NCI-H524 (cell line): ENCODE measurements around the gene AGAP3.

ENCODE experiments used
- DNase-seq, 2 experiments: peaks; one replicate each; lab custom pipeline; 2025; lab: John Stamatoyannopoulos, UW

Gene AGAP3

DNA sequence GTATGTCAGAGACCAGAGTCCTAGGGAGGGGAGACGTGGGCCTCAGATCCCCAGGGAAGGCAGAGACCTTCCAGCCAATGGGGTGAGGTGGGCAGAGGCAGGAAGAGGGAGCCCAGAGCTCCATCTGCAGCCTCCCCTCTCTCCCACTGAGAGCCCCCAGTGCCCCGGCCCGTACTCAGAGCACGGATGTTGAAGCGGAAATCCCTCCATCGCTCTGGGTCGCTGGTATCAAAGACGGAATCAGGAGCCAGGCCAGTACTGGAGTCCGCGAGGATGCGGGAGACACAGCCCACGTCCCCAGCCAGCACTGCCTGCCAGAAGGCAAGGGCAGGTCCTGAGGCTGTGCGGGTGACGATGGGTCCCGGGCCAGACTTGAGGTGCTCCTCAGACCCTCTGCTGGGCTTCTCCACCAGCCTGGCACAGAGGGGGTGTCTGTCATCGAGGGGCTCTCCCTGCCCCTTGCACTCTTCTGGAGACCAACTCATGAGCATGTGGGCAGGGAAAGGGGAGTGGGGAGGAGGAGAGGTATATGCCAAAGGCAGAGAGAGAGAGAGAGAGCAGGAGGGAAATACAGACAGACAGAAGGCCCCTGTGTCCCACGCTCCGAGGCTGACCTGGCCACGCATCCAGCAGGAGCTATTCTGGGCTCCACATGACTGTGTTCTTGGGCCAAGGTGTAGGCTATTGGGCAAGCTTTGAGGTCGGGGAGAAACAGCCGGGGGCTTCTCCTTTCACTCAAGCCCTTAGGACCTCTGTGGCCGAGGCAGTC, 100.5 kb downstream of the AGAP3 start, which contains the start of gene ASB10:
Gene ASB10 (minus strand): TSS at position 611 of the 769 bp plus-strand sequence. CDS start 120 bp downstream, at position 491.
- no peak for DNase-seq

DNA sequence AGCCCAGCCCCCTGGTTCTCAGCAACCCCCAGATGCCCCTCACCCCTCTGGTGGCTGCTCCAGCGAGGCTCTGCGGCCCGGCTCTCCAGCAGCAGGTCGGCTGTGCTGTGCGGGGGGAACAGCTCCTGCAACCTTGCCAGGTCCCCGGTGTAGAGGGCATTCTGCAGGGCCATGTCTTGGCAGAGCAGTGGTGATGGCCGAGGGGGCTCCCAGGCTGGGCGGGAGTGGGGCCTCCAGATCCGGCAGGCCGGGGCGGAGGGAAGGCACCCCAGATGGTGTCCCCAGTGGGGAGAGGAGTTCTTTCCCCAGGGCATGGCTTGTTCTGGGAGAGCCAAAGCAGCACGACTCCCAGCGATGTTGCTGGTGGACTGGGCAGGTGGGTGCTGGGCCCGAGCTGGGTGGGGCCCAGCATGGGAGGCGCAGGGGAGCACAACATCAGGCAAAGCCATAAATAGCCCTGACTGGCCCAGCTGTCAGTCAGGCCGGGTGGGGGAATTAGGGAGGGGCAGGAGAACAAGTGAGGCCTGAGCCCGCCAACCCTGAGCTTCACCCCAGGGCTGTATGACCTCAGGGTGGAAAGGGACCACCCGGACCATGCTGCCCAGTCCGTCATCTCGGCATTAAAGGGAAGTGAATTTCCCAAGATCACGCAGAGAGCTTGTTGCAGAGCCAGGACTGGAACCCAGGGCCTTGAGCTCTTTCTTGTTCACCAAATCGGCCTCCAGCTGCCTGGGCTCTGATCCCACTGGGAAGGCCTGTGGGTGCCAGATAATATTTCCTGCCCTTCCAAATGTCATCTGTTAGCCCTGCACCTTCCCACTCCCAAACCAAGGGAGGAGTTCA, 101.4 kb downstream of the AGAP3 start:
- DNase-seq: no peak

DNA sequence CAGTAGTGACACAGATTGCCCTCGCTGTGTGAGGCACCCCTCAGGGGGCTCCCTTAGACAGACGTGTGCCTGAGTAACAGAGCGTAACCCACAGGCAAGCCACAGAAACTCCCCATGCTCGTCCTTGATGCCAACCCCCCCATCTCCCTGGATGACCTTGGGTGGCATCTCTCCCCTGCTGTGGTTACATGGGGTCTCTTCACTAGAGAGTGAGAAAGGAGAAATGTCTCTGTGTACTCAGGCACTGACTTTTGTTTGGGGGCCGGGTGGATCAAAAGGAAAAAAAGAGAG, 101.9 kb downstream of the AGAP3 start:
- no peak for DNase-seq

DNA sequence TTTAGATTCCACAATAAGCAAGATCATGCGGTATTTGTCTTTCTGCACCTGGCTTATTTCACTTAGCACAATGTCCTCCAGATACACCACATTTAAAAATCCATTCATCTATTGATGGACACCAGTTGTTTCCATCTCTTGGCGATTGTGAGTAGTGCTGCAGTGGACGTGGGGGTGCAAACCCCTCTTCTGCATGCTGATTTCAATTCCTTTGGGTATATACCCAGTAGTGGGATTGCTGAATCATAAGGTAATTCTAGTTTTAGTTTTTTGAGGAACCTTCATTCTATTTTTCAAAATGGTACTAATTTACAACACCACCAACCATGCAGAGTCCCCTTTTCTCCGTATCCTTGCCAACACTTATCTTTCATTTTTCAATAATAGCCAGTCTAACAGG, 102.8 kb downstream of the AGAP3 start:
- DNase-seq: no peak

DNA sequence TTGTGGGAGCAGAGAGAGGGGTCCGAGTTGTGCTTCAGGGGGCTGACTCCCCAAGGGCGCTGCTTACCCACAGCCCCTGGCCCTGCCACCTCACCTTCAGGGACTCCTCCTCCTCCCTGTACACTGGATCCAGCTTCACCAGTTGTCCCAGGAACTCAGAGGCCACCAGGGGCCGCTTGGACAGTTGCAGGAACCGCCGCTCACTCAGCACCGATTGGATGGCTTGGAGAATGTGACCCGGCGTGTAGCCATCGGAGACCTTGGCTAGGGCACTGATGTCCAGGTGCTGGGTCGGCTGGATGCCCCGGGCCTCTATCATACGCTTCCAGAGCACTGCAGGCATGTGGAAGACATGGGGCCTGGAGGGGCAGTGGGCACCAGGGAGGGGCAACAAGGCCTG, 105.3 kb downstream of the AGAP3 start:
- no peak for DNase-seq

DNA sequence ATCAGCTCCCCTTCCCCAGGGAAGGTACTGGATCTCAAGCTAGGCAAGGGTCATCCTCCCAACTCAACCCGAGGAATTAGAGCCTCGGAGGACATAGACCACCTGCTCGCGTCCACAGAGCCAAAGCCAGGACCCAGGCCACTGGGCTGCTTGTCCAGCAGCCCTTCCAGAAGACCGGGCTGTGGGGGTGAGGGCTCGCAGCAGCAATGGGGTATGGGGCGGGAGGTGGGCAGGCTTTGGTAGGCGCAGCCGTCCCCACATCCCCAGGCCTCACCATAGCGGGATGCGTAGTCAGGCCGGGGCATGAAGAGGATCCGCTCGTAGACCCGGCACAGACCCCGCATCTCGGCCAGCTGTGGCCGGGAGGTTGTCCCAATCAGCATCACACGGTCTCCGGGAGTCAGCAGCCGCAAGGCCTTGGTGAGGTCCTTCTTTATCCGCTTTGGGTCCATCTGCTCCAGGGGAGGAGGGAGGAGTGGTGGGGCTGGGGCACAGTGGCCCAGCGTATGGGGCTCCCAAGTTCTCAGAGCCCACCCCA, 105.8 kb downstream of the AGAP3 start:
- no peak for DNase-seq

DNA sequence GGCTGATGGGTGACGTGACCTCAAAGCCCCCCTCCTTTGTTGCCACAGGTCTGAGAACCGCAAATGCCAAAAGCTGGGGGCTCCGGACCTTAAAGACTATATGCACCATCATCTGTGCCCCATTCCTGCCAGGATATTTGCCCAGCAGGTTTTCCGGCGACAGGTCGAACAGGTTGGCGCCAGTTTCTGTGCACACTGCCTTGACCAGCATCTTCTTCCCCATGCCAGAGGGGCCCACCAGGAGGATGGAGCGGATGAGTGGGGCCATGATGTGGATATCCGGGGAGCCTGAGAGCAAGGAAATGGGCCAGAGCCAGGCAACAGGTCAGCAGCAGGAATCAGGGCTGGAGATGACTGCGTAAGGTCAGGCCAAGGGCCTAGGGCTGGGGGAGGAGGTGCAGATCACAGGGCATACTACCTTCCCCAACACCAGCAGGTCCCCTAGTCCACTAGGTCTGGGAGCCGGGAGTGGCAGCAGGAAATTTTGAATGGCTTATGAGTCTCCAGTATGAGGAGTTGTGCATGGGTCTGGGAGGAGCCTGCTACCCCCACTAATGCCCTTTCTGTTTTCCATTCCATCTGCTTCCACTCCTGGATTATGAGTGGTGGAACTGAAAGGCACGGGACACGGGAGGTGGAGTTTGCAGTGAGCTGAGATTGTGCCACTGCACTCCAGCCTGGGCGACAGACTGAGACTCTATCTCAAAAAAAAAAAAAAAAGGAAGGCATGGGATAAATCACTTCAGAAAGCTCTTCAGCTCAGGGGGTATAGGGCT, 107.1 kb downstream of the AGAP3 start:
- DNase-seq: no peak
